Measurements from ENCODE around the gene NEAT1. TPM values are rescaled to one million over a fixed set of nuclear protein-coding genes. Genes with fewer than 3 reads are reported as not detected.

Gene NEAT1
- total and polyA plus RNA-seq, 2 experiments from 2014 or later, result 5.3 to 7.2 TPM

DNA sequence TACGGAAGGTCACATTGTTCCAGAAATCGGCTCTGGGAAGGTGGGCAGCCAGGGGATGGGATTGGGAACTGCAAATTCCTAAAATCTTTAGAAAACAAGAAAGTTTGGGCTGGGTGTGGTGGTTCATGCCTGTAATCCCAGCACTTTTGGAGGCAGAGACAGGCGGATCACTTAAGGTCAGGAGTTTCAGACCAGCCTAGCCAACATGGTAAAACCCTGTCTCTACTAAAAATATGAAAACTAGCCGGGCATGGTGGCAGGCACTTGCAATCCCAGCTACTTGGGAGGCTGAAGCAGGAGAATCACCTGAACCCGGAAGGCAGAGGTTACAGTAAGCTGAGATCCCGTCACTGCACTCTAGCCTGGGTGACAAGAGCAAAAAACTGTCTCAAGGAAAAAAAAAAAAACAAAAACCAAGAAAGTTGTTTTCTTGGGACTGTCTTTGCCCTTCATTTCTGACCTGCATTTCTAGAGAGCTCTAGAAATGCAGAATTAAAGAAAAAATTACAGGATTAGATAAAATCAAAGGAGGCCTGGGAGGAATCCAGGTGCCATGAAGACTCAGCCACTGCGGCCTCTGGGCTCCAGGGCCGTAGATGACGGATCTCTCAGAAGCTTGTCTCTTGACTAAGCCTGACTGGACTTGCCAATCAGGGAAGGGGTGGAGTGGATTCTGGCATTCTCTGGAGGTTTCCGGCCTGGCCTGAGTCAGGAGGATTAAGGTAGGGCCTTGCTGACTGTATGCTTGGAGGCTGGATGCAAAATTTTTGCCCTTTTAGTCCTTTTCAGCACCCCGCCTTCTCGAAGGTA lies 71.0 kb downstream of the NEAT1 start (continued):
- TF ChIP-seq EZH2 (IDR thresholded peaks at IDR 0.05; ENCODE audit: low read depth, unreplicated experiment), result no peak

MicroRNA genes within 50 kb of the gene (microRNA counts, 767-probe panel; counts per million panel counts)
- not detected for microRNA hsa-miR-612

Small RNA genes within 50 kb of the gene (small RNA-seq; reads per million reads assigned to genes)
- gene RF01684 (ENCODE audit: low replicate concordance), result not detected

Other genes with a start within 250 kb of the NEAT1 start
- 271 and 277 TPM in 2 replicates for gene CAPN1, start 240.9 kb upstream of the NEAT1 start, total RNA-seq (2014; rRNA removed; shearing (Covaris generic))
- 63.0 and 67.3 TPM in 2 replicates for gene CAPN1, start 240.9 kb upstream of the NEAT1 start, polyA plus RNA-seq (2016; fragmentation: Nextera tagmentation; extraction: Ambion mirVana)
- 25.9 and 30.4 TPM in 2 replicates for gene POLA2, start 160.8 kb upstream of the NEAT1 start, total RNA-seq (2014; rRNA removed; shearing (Covaris generic))
- gene POLA2, start 160.8 kb upstream of the NEAT1 start, polyA plus RNA-seq (2016; fragmentation: Nextera tagmentation; extraction: Ambion mirVana), result 17.4 and 22.5 TPM in 2 replicates
- gene CDC42EP2, start 107.9 kb upstream of the NEAT1 start, total RNA-seq (2014; rRNA removed; shearing (Covaris generic)), result 17.7 and 19.0 TPM in 2 replicates
- 16.1 and 18.2 TPM in 2 replicates for gene CDC42EP2, start 107.9 kb upstream of the NEAT1 start, polyA plus RNA-seq (2016; fragmentation: Nextera tagmentation; extraction: Ambion mirVana)
- gene DPF2, start 88.9 kb upstream of the NEAT1 start, total RNA-seq (2014; rRNA removed; shearing (Covaris generic)), result 54.1 and 59.0 TPM in 2 replicates
- 64.3 and 66.4 TPM in 2 replicates for gene DPF2, start 88.9 kb upstream of the NEAT1 start, polyA plus RNA-seq (2016; fragmentation: Nextera tagmentation; extraction: Ambion mirVana)
- 3.0 and 3.5 TPM in 2 replicates for gene TIGD3, start 68.0 kb upstream of the NEAT1 start, total RNA-seq (2014; rRNA removed; shearing (Covaris generic))
- 1.2 and 1.5 TPM in 2 replicates for gene TIGD3, start 68.0 kb upstream of the NEAT1 start, polyA plus RNA-seq (2016; fragmentation: Nextera tagmentation; extraction: Ambion mirVana)
- gene SLC25A45, start 40.2 kb upstream of the NEAT1 start, total RNA-seq (2014; rRNA removed; shearing (Covaris generic)), result 0.10 and 0.35 TPM in 2 replicates
- 0.74 and 0.89 TPM in 2 replicates for gene SLC25A45, start 40.2 kb upstream of the NEAT1 start, polyA plus RNA-seq (2016; fragmentation: Nextera tagmentation; extraction: Ambion mirVana)
- 35.4 and 41.4 TPM in 2 replicates for gene FRMD8, start 36.2 kb upstream of the NEAT1 start, total RNA-seq (2014; rRNA removed; shearing (Covaris generic))
- gene FRMD8, start 36.2 kb upstream of the NEAT1 start, polyA plus RNA-seq (2016; fragmentation: Nextera tagmentation; extraction: Ambion mirVana), result 6.2 and 7.0 TPM in 2 replicates
- 1,789 and 2,206 TPM in 2 replicates for gene MALAT1, start 76.2 kb downstream of the NEAT1 start, total RNA-seq (2014; rRNA removed; shearing (Covaris generic))
- gene MALAT1, start 76.2 kb downstream of the NEAT1 start, polyA plus RNA-seq (2016; fragmentation: Nextera tagmentation; extraction: Ambion mirVana), result 4,618 and 6,020 TPM in 2 replicates
- gene SCYL1, start 102.3 kb downstream of the NEAT1 start, total RNA-seq (2014; rRNA removed; shearing (Covaris generic)), result 55.1 and 66.1 TPM in 2 replicates
- 52.7 and 61.7 TPM in 2 replicates for gene SCYL1, start 102.3 kb downstream of the NEAT1 start, polyA plus RNA-seq (2016; fragmentation: Nextera tagmentation; extraction: Ambion mirVana)
- gene LTBP3, start 135.6 kb downstream of the NEAT1 start, total RNA-seq (2014; rRNA removed; shearing (Covaris generic)), result 29.2 and 29.8 TPM in 2 replicates
- gene LTBP3, start 135.6 kb downstream of the NEAT1 start, polyA plus RNA-seq (2016; fragmentation: Nextera tagmentation; extraction: Ambion mirVana), result 9.5 and 11.9 TPM in 2 replicates
- gene ZNRD2, start 147.7 kb downstream of the NEAT1 start, total RNA-seq (2014; rRNA removed; shearing (Covaris generic)), result 78.1 and 78.6 TPM in 2 replicates
- gene ZNRD2, start 147.7 kb downstream of the NEAT1 start, polyA plus RNA-seq (2016; fragmentation: Nextera tagmentation; extraction: Ambion mirVana), result 140 and 148 TPM in 2 replicates
- 16.0 and 18.2 TPM in 2 replicates for gene FAM89B, start 149.7 kb downstream of the NEAT1 start, total RNA-seq (2014; rRNA removed; shearing (Covaris generic))
- gene FAM89B, start 149.7 kb downstream of the NEAT1 start, polyA plus RNA-seq (2016; fragmentation: Nextera tagmentation; extraction: Ambion mirVana), result 13.0 and 13.9 TPM in 2 replicates
- gene EHBP1L1, start 153.3 kb downstream of the NEAT1 start, total RNA-seq (2014; rRNA removed; shearing (Covaris generic)), result 10.9 and 12.6 TPM in 2 replicates
- gene EHBP1L1, start 153.3 kb downstream of the NEAT1 start, polyA plus RNA-seq (2016; fragmentation: Nextera tagmentation; extraction: Ambion mirVana), result 1.4 and 2.9 TPM in 2 replicates
- gene KCNK7, start 173.0 kb downstream of the NEAT1 start, total RNA-seq (2014; rRNA removed; shearing (Covaris generic)), result not detected in 2 replicates
- 0.24 and 0.60 TPM in 2 replicates for gene KCNK7, start 173.0 kb downstream of the NEAT1 start, polyA plus RNA-seq (2016; fragmentation: Nextera tagmentation; extraction: Ambion mirVana)
- 32.8 and 38.6 TPM in 2 replicates for gene MAP3K11, start 191.4 kb downstream of the NEAT1 start, total RNA-seq (2014; rRNA removed; shearing (Covaris generic))
- gene MAP3K11, start 191.4 kb downstream of the NEAT1 start, polyA plus RNA-seq (2016; fragmentation: Nextera tagmentation; extraction: Ambion mirVana), result 19.8 and 20.8 TPM in 2 replicates
- 41.2 and 52.2 TPM in 2 replicates for gene PCNX3, start 193.0 kb downstream of the NEAT1 start, total RNA-seq (2014; rRNA removed; shearing (Covaris generic))
- 7.3 and 8.7 TPM in 2 replicates for gene PCNX3, start 193.0 kb downstream of the NEAT1 start, polyA plus RNA-seq (2016; fragmentation: Nextera tagmentation; extraction: Ambion mirVana)
- gene SIPA1, start 215.3 kb downstream of the NEAT1 start, total RNA-seq (2014; rRNA removed; shearing (Covaris generic)), result 54.6 and 56.7 TPM in 2 replicates
- gene SIPA1, start 215.3 kb downstream of the NEAT1 start, polyA plus RNA-seq (2016; fragmentation: Nextera tagmentation; extraction: Ambion mirVana), result 50.1 and 75.5 TPM in 2 replicates
- gene RELA, start 240.1 kb downstream of the NEAT1 start, total RNA-seq (2014; rRNA removed; shearing (Covaris generic)), result 17.0 and 22.8 TPM in 2 replicates
- gene RELA, start 240.1 kb downstream of the NEAT1 start, polyA plus RNA-seq (2016; fragmentation: Nextera tagmentation; extraction: Ambion mirVana), result 12.9 and 18.5 TPM in 2 replicates

Measured in GM23338 (cell line).